Body of pancreas (tissue), 4 donors: ENCODE measurements around the gene DLL4.

Experiments
- POLR2A ChIP-seq, 3 donors: fragments of 450-650 bp; IDR thresholded peaks; one replicate each; pipeline ENCODE4 v1.6.1; 2016; ENCODE audit warnings: antibody characterized with exemption in 3 of 3, mild to moderate bottlenecking in 2 of 3
- TF ChIP-seq, protein P1 (sequence below), 7 experiments: fragments of 450-650 bp in 4 of 7; fragments of 200-600 bp in 3 of 7; sonication (generic) in 3 of 7; IDR thresholded peaks; one replicate each; pipeline ENCODE4 v1.5.1; 2016 to 2019; ENCODE audit warnings: antibody characterized with exemption in 7 of 7

GRCh38 chr15:40911141-40911540 lies 18.0 kb upstream of the DLL4 start:
- no peak for TF ChIP-seq POLR2A (IDR thresholded peaks at IDR 0.05)
- TF ChIP-seq, protein P1, sequence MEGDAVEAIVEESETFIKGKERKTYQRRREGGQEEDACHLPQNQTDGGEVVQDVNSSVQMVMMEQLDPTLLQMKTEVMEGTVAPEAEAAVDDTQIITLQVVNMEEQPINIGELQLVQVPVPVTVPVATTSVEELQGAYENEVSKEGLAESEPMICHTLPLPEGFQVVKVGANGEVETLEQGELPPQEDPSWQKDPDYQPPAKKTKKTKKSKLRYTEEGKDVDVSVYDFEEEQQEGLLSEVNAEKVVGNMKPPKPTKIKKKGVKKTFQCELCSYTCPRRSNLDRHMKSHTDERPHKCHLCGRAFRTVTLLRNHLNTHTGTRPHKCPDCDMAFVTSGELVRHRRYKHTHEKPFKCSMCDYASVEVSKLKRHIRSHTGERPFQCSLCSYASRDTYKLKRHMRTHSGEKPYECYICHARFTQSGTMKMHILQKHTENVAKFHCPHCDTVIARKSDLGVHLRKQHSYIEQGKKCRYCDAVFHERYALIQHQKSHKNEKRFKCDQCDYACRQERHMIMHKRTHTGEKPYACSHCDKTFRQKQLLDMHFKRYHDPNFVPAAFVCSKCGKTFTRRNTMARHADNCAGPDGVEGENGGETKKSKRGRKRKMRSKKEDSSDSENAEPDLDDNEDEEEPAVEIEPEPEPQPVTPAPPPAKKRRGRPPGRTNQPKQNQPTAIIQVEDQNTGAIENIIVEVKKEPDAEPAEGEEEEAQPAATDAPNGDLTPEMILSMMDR (IDR thresholded peaks at IDR 0.05), result no peak
